ENCODE measurements around the gene COX6A2. TPM values are rescaled to one million over a fixed set of nuclear protein-coding genes. Genes with fewer than 3 reads are reported as not detected.
A peak's percentile ranks its signal among the peaks of the same experiment; 100 is the strongest.
"Not testable (repeated sequence)": the region's sequence is repeated elsewhere in the genome, so short reads cannot be mapped to it uniquely, and the experiment has no call there.

COX6A2 gene
- total RNA-seq, 2 donors from 2014 or later: not detected

DNA sequence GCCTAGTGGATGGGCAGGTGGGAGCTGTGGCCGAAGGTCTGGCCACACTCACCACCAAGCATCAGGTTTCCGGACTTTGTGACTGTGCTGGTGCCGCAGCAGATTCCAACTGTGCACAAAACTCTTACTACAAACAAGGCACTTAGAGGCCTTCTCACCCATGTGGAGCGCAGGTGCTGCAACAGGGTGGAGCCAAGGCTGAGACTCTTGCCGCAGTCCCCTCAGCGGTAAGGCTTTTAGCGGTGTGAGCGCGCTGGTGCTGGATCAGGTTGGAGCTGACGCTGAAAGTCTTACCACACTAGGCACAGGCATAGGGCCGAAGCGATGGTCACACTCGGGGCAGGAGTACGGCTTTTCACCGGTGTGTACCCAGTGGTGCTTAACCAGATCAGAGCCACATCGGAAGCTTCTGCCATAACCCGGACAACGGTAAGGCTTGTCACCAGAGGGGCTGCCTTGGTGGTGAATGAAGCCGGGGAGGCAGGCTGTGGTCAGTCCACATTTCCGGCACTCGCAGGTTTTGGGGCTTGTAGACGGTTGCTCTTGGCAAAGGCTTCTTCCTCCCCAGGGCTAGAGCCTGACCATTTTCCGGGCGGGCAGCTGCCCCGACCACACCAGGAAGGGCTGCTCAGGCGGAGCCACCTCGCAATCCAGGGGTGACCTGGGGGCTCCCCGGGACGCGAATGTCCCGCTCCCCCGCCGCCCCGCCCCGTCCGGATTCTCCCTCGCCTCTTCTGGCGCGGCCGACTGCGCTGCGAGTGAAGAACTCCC lies 30.1 kb upstream of the COX6A2 start:
- peak overlapping the region; percentile 89 to 94 for H3K27ac Mint-ChIP-seq
- H3K4me1 Mint-ChIP-seq (ENCODE audit: low read depth in 2 of 2): peaks cover 37 to 45% of the 10 kb centered on the region in 2 donors
- H3K36me3 Mint-ChIP-seq: no peaks in the 10 kb centered on the region
- H3K27me3 Mint-ChIP-seq: no peaks in the 10 kb centered on the region
- peak; percentile 86 for DNase-seq (ENCODE audit: low spot score)
- H3K9me3 Mint-ChIP-seq: no peaks in the 10 kb centered on the region
- peak; percentile 2 to 41 for ATAC-seq
- H3K4me3 Mint-ChIP-seq: peak overlapping the region; percentile 86

GRCh38 chr16:31456988-31457360 lies 28.8 kb upstream of the COX6A2 start:
- Mint-ChIP-seq H3K4me3 (peak overlapping the region; percentile 86), H3K27ac (no peak overlapping the region), H3K36me3 (no peaks in the 10 kb centered on the region), H3K9me3 (no peaks in the 10 kb centered on the region), H3K4me1 (ENCODE audit: low read depth in 2 of 2) (peaks cover 38 to 45% of the 10 kb centered on the region in 2 donors), H3K27me3 (no peaks in the 10 kb centered on the region)
- no peak for ATAC-seq
- DNase-seq (ENCODE audit: low spot score): peak; percentile 57

- H3K4me1 Mint-ChIP-seq (ENCODE audit: low read depth in 2 of 2): peaks cover 32 to 44% of the 10 kb centered on the region in 2 donors
These were observed 27.6 kb upstream of the COX6A2 start for GRCh38 chr16:31455601-31456314.

DNA sequence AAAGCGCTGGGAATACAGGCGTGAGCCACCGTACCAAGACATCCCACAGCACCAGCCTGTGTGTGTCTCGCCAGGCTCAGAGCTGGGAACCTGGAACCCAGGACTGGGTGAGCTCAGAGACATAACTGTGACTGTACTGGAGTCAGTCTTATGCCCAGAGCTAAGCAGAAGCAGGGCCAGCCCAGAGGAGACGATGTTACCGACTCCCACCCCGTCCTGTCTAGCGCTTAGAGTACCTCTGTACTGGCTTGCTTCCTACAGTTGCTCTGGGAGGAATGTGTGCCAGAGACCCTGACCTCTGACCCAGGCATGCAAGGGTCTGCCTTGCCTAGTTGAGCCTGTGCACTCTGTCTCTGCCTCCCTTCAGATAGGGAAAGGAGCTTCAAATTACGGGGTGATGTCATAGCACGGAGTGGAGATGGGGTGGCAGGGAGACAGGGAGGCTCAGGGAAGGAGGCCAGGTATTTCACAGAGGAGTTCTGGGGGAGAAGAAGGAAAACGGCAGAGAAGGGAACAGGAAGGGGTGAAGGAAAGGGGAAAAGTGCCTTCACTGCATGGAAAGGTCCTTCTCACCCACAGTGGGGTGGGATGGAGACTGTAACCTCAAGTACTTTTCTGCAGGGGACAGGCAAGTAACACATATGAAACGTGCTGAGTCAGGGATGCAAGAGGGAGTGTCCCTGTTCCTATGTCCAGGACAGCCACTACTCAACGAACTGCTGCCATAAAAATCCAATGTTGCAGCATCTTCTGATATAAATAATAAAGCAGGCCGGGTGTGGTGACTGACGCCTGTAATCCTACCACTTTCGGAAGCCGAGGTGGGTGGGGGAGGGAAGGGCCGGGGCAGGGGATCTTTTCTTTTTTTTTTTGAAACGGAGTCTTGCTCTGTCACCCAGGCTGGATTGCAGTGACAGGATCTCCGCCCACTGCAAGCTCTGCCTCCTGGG lies 25.4 kb upstream of the COX6A2 start:
- H3K9me3 Mint-ChIP-seq: no peaks in the 10 kb centered on the region
- H3K27ac Mint-ChIP-seq: peak overlapping the region; percentile 17 to 32
- no peaks in the 10 kb centered on the region for H3K36me3 Mint-ChIP-seq
- no peaks in the 10 kb centered on the region for H3K27me3 Mint-ChIP-seq
- H3K4me1 Mint-ChIP-seq (ENCODE audit: low read depth in 2 of 2): peaks cover 25 to 38% of the 10 kb centered on the region in 2 donors
- ATAC-seq: no peak
- H3K4me3 Mint-ChIP-seq: no peak overlapping the region
- peak; percentile 26 for DNase-seq (ENCODE audit: low spot score)

More at GRCh38 chr16:31455601-31456314, 27.6 kb upstream of the COX6A2 start:
- DNase-seq (ENCODE audit: low spot score) (peak; percentile 31), ATAC-seq (no peak)
- Mint-ChIP-seq H3K27ac (peak overlapping the region; percentile 39 to 70), H3K4me3 (peak overlapping the region; percentile 67), H3K9me3 (no peaks in the 10 kb centered on the region), H3K27me3 (no peaks in the 10 kb centered on the region), H3K36me3 (no peaks in the 10 kb centered on the region)

- DNase-seq (ENCODE audit: low spot score) (peak; percentile 6), ATAC-seq (no peak)
- no peaks in the 10 kb centered on the region for H3K9me3 Mint-ChIP-seq
- no peaks in the 10 kb centered on the region for H3K36me3 Mint-ChIP-seq
- H3K27me3 Mint-ChIP-seq: no peaks in the 10 kb centered on the region
- H3K4me3 Mint-ChIP-seq: no peak overlapping the region
- H3K4me1 Mint-ChIP-seq (ENCODE audit: low read depth in 2 of 2): peaks cover 19 to 32% of the 10 kb centered on the region in 2 donors
- H3K27ac Mint-ChIP-seq: no peak overlapping the region
These were observed 24.5 kb upstream of the COX6A2 start for GRCh38 chr16:31452631-31453106.

- no peaks in the 10 kb centered on the region for H3K9me3 Mint-ChIP-seq
- ATAC-seq: no peak
- no peak overlapping the region for H3K4me3 Mint-ChIP-seq
- H3K27ac Mint-ChIP-seq: no peak overlapping the region
- H3K27me3 Mint-ChIP-seq: no peaks in the 10 kb centered on the region
- no peaks in the 10 kb centered on the region for H3K36me3 Mint-ChIP-seq
- peaks cover 18 to 28% of the 10 kb centered on the region in 2 donors for H3K4me1 Mint-ChIP-seq (ENCODE audit: low read depth in 2 of 2)
- DNase-seq (ENCODE audit: low spot score): peak; percentile 28
These were observed 23.7 kb upstream of the COX6A2 start for GRCh38 chr16:31451681-31452351.

DNA sequence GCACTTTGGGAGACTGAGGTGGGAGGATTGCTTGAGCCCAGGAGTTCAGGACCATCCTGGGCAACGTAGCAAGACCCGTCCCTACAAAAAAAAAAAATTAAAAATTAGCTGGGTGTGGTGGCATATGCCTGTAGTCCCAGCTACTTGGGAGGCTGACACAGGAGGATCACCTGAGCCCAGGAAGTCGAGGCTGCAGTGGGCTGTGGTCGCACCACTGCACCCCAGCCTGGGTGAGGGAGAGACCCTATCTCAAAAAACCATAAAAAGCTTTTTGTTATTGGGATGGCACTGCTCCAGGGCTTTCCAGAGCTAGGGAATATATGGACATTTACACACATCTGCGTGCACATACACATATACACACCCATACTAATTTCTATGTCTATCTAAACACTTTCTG lies 23.0 kb upstream of the COX6A2 start:
- no peaks in the 10 kb centered on the region for H3K27me3 Mint-ChIP-seq
- no peak overlapping the region for H3K4me3 Mint-ChIP-seq
- peaks cover 18 to 26% of the 10 kb centered on the region in 2 donors for H3K4me1 Mint-ChIP-seq (ENCODE audit: low read depth in 2 of 2)
- no peak for ATAC-seq
- DNase-seq (ENCODE audit: low spot score): peak; percentile 39
- no peaks in the 10 kb centered on the region for H3K36me3 Mint-ChIP-seq
- H3K9me3 Mint-ChIP-seq: no peaks in the 10 kb centered on the region
- no peak overlapping the region for H3K27ac Mint-ChIP-seq

GRCh38 chr16:31445931-31446330 lies 17.8 kb upstream of the COX6A2 start:
- not testable (repeated sequence) for H3K27me3 Mint-ChIP-seq, H3K4me3 Mint-ChIP-seq, ATAC-seq, H3K27ac Mint-ChIP-seq, H3K9me3 Mint-ChIP-seq, H3K36me3 Mint-ChIP-seq
- DNase-seq (ENCODE audit: low spot score): peak; percentile 38
- peaks cover 13 to 14% of the 10 kb centered on the region in 2 donors for H3K4me1 Mint-ChIP-seq (ENCODE audit: low read depth in 2 of 2)

DNA sequence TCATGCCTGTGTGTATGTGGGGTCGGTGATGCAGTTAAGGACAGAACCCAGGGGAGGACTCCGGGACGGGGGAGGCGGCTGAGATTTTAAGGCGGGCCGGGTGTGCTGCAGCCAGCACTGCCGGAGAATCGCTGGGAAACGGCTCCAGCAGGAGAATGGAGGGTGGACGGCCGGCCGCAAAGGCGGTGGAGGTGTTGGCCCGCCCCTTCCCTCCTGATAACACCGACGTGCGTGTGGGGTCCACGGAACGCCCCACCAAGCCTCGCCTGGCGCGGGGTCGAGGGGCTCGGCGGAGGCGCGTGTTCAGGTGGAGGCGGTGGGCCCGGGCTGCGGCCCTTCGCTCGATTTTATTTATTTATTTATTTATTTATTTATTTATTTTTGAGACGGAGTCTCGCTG lies 13.8 kb upstream of the COX6A2 start:
- H3K4me3 Mint-ChIP-seq: peak overlapping the region; percentile 88
- no peaks in the 10 kb centered on the region for H3K36me3 Mint-ChIP-seq
- no peaks in the 10 kb centered on the region for H3K9me3 Mint-ChIP-seq
- ATAC-seq (no peak), DNase-seq (ENCODE audit: low spot score) (peak; percentile 53)
- H3K27me3 Mint-ChIP-seq: no peaks in the 10 kb centered on the region
- H3K27ac Mint-ChIP-seq: peak overlapping the region; percentile 35 to 74
- H3K4me1 Mint-ChIP-seq (ENCODE audit: low read depth in 2 of 2): peaks cover 29 to 36% of the 10 kb centered on the region in 2 donors

DNA sequence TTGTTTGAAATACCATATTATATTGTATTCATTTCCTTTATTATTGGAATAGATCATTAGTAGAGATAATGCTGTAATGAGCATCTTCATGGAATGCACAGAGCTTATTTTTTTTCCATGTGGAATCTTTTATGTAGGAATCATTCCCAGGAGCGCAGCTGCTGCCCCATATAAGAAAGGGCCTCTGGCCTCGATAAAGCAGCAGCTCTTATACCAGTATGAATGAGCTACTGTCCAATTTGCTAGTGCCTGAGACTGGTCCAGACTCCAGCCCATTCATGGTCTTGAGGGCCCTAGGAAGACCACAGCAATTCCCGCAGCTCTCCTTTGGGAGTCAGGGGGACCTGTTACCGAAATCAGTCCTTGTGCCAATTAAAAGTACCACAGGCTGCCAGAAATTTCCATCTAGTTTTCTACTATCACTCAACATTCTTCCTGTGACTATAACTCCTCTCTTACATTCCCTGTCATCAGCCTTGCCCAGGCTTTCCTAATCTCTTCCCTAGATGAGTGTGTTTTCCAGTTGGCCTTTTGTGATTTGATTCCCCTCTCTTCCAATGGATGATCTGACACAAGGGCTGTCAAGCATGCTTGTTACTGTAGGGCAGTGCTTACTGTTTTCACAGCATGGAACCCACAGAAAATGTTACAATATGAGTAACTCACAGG lies 12.5 kb upstream of the COX6A2 start:
- Mint-ChIP-seq H3K36me3 (no peaks in the 10 kb centered on the region), H3K9me3 (no peaks in the 10 kb centered on the region), H3K27me3 (no peaks in the 10 kb centered on the region), H3K27ac (peak overlapping the region in 1 of 2 donors; percentile 15), H3K4me1 (ENCODE audit: low read depth in 2 of 2) (peaks cover 25 to 36% of the 10 kb centered on the region in 2 donors), H3K4me3 (no peak overlapping the region)
- DNase-seq (ENCODE audit: low spot score) (peak; percentile 13), ATAC-seq (no peak)

- Mint-ChIP-seq H3K4me3 (peak overlapping the region; percentile 30), H3K4me1 (ENCODE audit: low read depth in 2 of 2) (peaks cover 25 to 36% of the 10 kb centered on the region in 2 donors), H3K27ac (peak overlapping the region in 1 of 2 donors; percentile 1), H3K9me3 (no peaks in the 10 kb centered on the region), H3K36me3 (no peaks in the 10 kb centered on the region), H3K27me3 (no peaks in the 10 kb centered on the region)
- DNase-seq (ENCODE audit: low spot score) (peak; percentile 22), ATAC-seq (no peak)
These were observed 11.4 kb upstream of the COX6A2 start for GRCh38 chr16:31439519-31439918.

- not testable (repeated sequence) for H3K36me3 Mint-ChIP-seq, H3K9me3 Mint-ChIP-seq, H3K27me3 Mint-ChIP-seq
- DNase-seq (ENCODE audit: low spot score) (peak; percentile 60), ATAC-seq (peak in 1 of 2 donors; percentile 51)
- Mint-ChIP-seq H3K4me3 (peak overlapping the region; percentile 30), H3K27ac (peak overlapping the region in 1 of 2 donors; percentile 1), H3K4me1 (ENCODE audit: low read depth in 2 of 2) (peaks cover 25 to 36% of the 10 kb centered on the region in 2 donors)
These were observed 10.9 kb upstream of the COX6A2 start for GRCh38 chr16:31439023-31439422.

Measured in natural killer cell treated with Interleukin-12 subunit alpha and Interleukin-12 subunit beta and Interleukin-15 and Interleukin-18, amount 100 ng/mL, for 72 hours (primary cell).